Mucosa of gallbladder (tissue), 1 donor: Measurements from ENCODE around the gene LHX8. TPM values are rescaled to one million over a fixed set of nuclear protein-coding genes. Genes with fewer than 3 reads are reported as not detected.
"Not testable (repeated sequence)": the region's sequence is repeated elsewhere in the genome, so short reads cannot be mapped to it uniquely, and the experiment has no call there.

Experiments used
- DNase-seq: peaks from one replicate; pipeline ENCODE4 v3.0.0-alpha.2; 2020; ENCODE audit warnings: low spot score
- total RNA-seq: library from RNA; stranded (reverse); gene quantifications from one replicate; pipeline ENCODE4 v1.2.1, GENCODE V29; 2021
- donor health status: DM: no; HTN: no; CAD: no.

LHX8 gene
- total RNA-seq = 0.83 TPM

- no peak for DNase-seq
These were observed at the start of gene LHX8 for GRCh38 chr1:75133750-75134646. Gene LHX8 (plus strand): TSS chr1:75134388. CDS start chr1:75136615, 2,227 bp downstream.

GRCh38 chr1:75085931-75086330 lies 48.3 kb upstream of the LHX8 start:
- DNase-seq = no peak

GRCh38 chr1:75087278-75087677 lies 46.9 kb upstream of the LHX8 start:
- DNase-seq = no peak

- DNase-seq = no peak
These were observed 42.0 kb upstream of the LHX8 start for GRCh38 chr1:75092141-75092540.

GRCh38 chr1:75097654-75098053 lies 36.5 kb upstream of the LHX8 start:
- no peak for DNase-seq

- DNase-seq = no peak
These were observed 34.6 kb upstream of the LHX8 start for GRCh38 chr1:75099581-75099980.

GRCh38 chr1:75100481-75101092 lies 33.6 kb upstream of the LHX8 start:
- DNase-seq = no peak

- not testable (repeated sequence) for DNase-seq
These were observed 21.7 kb upstream of the LHX8 start for GRCh38 chr1:75112362-75112951.

- no peak for DNase-seq
These were observed 18.5 kb upstream of the LHX8 start for GRCh38 chr1:75115654-75116053.

GRCh38 chr1:75123756-75124155 lies 10.4 kb upstream of the LHX8 start:
- DNase-seq = no peak

GRCh38 chr1:75124510-75124909 lies 9.7 kb upstream of the LHX8 start:
- DNase-seq = no peak

- no peak for DNase-seq
These were observed 8.9 kb upstream of the LHX8 start for GRCh38 chr1:75125161-75125726.

- no peak for DNase-seq
These were observed 7.5 kb upstream of the LHX8 start for GRCh38 chr1:75126611-75127101.

GRCh38 chr1:75127916-75128717 lies 6.1 kb upstream of the LHX8 start:
- no peak for DNase-seq

GRCh38 chr1:75129660-75129982 lies 4.6 kb upstream of the LHX8 start:
- DNase-seq = no peak

- no peak for DNase-seq
These were observed 4.0 kb upstream of the LHX8 start for GRCh38 chr1:75129983-75130789.

GRCh38 chr1:75130865-75131564 lies 3.2 kb upstream of the LHX8 start:
- DNase-seq = no peak

- no peak for DNase-seq
These were observed 2.5 kb upstream of the LHX8 start for GRCh38 chr1:75131565-75132241.

- DNase-seq = no peak
These were observed 1.9 kb upstream of the LHX8 start for GRCh38 chr1:75132242-75132811.
